BE2C (cell line): ENCODE results near the gene CCDC85A.

Experiments used
- DNase-seq: peaks from one replicate; pipeline ENCODE4 v3.0.0-alpha.2; 2020
- H3K27me3 ChIP-seq: fragments of 250-450 bp; sonication (Bioruptor Pico); 2 replicates; pipeline ENCODE4 v1.5.1; 2020; ENCODE audit warnings: mild to moderate bottlenecking
- H3K36me3 ChIP-seq: fragments of 250-450 bp; sonication (Bioruptor Pico); 2 replicates; pipeline ENCODE4 v1.5.1; 2020; ENCODE audit warnings: mild to moderate bottlenecking
- H3K4me1 ChIP-seq: fragments of 250-450 bp; sonication (Bioruptor Pico); 2 replicates; pipeline ENCODE4 v1.5.1; 2020
- H3K4me3 ChIP-seq: 2 replicates; pipeline ENCODE4 v1.5.1; 2011; ENCODE audit warnings: low read depth, low read length
- H3K9me3 ChIP-seq: fragments of 250-450 bp; sonication (Bioruptor Pico); 2 replicates; pipeline ENCODE4 v1.5.1; 2020
- TF ChIP-seq, protein P1 (sequence below): IDR thresholded peaks from 2 replicates; pipeline ENCODE4 v1.5.1; 2012; ENCODE audit warnings: mild to moderate bottlenecking, low read depth, low read length

The CCDC85A gene

DNA sequence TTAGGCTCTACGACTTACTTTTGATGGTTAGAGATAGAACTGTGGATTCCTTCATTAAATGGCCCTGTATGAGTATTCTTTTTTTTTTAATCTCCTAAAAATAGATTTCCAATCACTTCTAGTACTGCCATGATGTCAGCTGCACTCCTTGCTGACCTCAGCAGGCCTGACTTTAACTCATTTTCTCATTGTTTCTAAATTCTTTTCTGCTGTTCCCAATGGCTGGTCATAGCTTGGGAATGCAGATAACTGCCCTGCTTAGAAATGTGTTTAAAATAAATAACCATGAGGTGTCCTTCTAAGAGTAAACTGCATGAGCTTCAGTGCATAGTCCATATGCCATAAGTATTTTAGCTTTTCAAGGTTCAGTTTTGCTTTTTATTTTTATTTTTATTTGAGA lies 15.7 kb downstream of the CCDC85A start:
- DNase-seq: no peak
- Histone ChIP-seq H3K36me3 (no peaks in the 10 kb centered on the region), H3K9me3 (no peaks in the 10 kb centered on the region), H3K27me3 (no peaks in the 10 kb centered on the region), H3K4me3 (no peak overlapping the region), H3K4me1 (no peaks in the 10 kb centered on the region)
- TF ChIP-seq, protein P1, sequence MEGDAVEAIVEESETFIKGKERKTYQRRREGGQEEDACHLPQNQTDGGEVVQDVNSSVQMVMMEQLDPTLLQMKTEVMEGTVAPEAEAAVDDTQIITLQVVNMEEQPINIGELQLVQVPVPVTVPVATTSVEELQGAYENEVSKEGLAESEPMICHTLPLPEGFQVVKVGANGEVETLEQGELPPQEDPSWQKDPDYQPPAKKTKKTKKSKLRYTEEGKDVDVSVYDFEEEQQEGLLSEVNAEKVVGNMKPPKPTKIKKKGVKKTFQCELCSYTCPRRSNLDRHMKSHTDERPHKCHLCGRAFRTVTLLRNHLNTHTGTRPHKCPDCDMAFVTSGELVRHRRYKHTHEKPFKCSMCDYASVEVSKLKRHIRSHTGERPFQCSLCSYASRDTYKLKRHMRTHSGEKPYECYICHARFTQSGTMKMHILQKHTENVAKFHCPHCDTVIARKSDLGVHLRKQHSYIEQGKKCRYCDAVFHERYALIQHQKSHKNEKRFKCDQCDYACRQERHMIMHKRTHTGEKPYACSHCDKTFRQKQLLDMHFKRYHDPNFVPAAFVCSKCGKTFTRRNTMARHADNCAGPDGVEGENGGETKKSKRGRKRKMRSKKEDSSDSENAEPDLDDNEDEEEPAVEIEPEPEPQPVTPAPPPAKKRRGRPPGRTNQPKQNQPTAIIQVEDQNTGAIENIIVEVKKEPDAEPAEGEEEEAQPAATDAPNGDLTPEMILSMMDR: no peak

DNA sequence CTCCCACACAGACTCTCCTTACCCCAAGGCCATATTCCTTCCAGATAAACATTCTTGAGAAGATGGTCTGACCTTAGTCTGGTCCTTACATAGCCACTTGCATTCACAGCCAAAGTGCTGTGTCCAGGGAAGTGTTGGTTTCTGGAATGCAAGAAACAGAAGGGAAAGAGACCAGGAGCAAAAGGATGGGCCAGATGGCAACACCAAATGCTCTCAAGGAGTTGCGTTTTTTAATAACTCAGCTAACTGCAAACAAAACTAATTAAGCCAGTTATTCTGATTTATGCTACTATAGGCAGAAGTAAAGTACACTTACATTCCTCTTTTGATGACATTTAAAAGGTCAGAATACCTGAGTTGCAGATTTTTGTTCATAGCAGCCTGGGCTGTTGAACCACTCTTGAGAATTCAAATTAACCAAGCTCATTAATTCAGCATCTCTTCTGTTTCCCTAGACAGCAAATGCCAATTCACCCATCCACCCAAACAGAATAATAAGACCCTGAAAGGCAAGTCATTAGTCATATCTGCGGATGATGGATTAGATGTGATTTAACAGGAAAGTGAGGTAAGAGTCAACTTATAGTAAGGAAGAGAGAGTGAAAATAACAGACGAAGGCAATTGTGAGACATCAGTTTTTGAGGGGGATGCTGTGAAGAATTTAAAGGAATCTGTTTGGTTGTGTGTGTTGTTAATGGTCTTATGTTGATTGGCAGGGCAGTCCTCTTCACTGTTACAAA lies 18.8 kb downstream of the CCDC85A start:
- Histone ChIP-seq H3K27me3 (no peaks in the 10 kb centered on the region), H3K36me3 (no peaks in the 10 kb centered on the region), H3K4me1 (no peaks in the 10 kb centered on the region), H3K9me3 (no peaks in the 10 kb centered on the region), H3K4me3 (no peak overlapping the region)
- DNase-seq: no peak
- TF ChIP-seq, protein P1: no peak

DNA sequence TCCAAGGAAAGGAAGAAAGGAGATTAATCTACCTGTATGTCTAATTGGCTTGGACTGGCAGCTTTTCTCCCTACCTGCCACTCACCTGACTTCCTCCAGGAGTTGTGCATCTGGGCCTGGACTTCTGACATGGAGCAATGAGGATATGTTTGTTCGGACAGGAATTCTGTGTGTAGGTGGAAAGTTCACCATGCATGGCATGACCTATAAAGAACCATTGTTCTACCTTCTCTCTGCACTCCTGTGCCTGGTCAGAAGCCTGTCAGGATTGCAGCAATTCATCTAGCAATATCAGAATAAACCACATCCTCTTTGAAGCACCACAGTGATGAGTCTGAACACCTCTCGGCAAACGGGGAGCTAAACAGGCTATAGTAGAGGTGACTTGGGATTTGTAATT lies 20.8 kb downstream of the CCDC85A start:
- Histone ChIP-seq H3K9me3 (no peaks in the 10 kb centered on the region), H3K4me1 (no peaks in the 10 kb centered on the region), H3K4me3 (no peak overlapping the region), H3K36me3 (no peaks in the 10 kb centered on the region), H3K27me3 (no peaks in the 10 kb centered on the region)
- no peak for DNase-seq
- TF ChIP-seq, protein P1: no peak

DNA sequence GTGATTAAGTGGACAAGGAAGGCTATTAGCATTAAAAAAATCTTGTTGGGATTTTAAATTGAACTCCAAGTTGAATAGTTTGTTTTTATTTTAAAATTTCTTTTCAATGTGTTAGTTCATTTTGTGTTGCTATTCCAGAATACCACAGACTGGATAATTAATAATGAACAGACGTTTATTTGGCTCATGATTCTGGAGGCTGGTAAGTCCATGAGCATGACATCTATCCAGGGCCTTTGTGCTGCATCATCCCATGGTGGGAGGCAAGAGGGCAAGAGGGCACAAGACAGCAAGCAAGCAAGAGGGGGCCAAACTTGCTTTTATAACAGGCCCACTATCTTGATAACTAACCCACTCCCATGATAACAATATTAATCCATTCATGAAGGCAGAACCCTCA lies 22.5 kb downstream of the CCDC85A start:
- Histone ChIP-seq H3K4me1 (no peaks in the 10 kb centered on the region), H3K4me3 (no peak overlapping the region)
- TF ChIP-seq, protein P1: no peak

DNA sequence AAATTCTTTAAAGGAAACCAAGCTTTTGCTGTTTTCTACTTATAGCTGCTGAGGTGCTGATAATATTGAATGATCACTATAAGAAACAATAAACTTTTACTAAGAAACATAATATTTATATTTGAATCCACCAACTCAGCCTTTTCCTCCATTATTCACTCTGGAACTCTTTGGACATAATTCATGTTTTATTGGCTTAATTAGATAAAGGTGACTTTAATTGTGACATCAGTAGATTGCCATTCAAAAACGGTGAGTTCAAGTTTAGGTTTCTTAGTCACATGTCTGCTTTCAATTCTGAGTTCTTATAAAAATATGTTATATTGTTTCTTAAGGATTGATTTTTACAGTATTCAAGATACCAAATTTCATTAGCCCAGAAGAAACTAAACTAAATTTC lies 24.0 kb downstream of the CCDC85A start:
- Histone ChIP-seq H3K27me3 (no peaks in the 10 kb centered on the region), H3K36me3 (no peaks in the 10 kb centered on the region), H3K9me3 (no peaks in the 10 kb centered on the region), H3K4me1 (no peaks in the 10 kb centered on the region), H3K4me3 (no peak overlapping the region)
- no peak for DNase-seq
- TF ChIP-seq, protein P1: no peak

More for the DNA sequence above, 22.5 kb downstream of the CCDC85A start:
- Histone ChIP-seq H3K36me3 (no peaks in the 10 kb centered on the region), H3K27me3 (no peaks in the 10 kb centered on the region), H3K9me3 (no peaks in the 10 kb centered on the region)
- no peak for DNase-seq

DNA sequence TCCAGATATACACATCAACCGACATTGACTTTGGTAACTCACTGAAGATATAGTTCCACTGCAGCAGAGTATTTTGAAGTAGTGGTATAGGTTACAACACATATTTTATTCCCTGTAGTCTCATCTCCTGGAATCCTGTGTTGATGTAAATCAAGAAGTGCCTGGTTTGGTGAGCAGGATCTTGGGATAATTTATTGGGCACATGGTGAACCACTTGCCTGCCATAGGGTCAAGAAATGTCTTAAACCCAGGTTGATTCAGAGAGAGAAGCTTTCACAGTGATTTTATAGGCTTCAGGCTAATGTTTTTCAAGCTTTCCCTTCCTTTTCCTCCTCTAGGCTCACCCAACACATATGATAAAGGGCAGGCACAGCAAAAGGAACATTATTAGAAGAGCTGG lies 24.6 kb downstream of the CCDC85A start:
- no peaks in the 10 kb centered on the region for H3K9me3 ChIP-seq
- no peaks in the 10 kb centered on the region for H3K4me1 ChIP-seq
- H3K4me3 ChIP-seq: no peak overlapping the region
- DNase-seq: no peak
- no peaks in the 10 kb centered on the region for H3K27me3 ChIP-seq
- TF ChIP-seq, protein P1: no peak
- H3K36me3 ChIP-seq: no peaks in the 10 kb centered on the region
